A549 treated with Mapracorat at 1 μM for 4 hours (cell line): ENCODE data around the gene TKFC. TPM values are rescaled to one million over a fixed set of nuclear protein-coding genes. Genes with fewer than 3 reads are reported as not detected.

Source experiments
- total RNA-seq: library from RNA; stranded (reverse); fragments of 200-300 nt; extraction: Qiagen RNA extraction; gene quantifications from 5 replicates; pipeline ENCODE4 v1.2.3, GENCODE V29; 2022

Gene TKFC
- 43.9 to 74.0 TPM (median 70.7 TPM) in 5 replicates for total RNA-seq

GRCh38 chr11:61332797-61333549 lies at the start of gene TKFC, which contains the start of gene DDB1:
Gene TKFC (plus strand): TSS chr11:61333228. CDS start chr11:61334729, 1,501 bp downstream.
Gene DDB1 (minus strand): TSS chr11:61333105. CDS start chr11:61332968, 137 bp downstream.

GRCh38 chr11:61294717-61295595 lies 38.1 kb upstream of the TKFC start, which contains the start of gene VWCE:
Gene VWCE (minus strand): TSS chr11:61295316. CDS start chr11:61295037, 279 bp downstream.

DNA sequence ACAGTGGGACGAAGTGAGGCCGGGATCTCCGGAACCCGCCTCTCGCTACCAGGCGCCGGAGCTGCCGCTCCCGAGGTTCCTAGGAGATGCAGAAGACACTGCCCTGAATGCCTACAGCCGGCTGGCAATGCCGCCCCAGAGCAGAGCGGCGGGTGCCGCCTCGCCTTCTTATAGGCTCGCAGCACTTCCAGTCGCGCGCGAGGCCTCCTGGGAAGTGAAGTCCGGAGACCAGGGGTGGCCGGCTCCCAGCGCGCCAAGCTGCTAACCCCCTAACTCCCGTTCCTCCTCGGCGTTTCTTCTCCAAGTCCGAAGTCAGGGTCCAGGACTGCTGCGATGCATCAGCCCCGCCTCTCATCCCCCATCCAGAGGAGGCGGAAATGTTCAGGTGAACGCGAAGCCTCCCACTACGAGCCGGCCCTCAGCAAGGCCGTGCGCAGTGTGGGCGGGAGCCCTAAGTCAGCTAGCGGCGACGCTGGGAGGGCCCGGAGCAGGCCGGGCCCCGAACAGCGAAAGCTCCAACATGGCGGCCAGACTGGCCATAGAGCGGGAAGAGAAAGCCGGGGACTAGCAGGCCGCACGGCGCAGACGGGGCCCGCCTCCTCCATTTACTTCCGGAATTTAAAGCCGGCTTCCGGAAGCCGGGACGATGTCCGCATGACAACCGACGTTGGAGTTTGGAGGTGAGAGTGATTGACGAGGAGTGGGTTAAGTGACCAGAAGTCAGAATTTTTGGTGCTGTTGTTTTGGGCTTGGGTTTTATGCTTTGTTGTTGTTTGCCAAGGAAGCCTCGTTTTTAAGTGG lies 28.9 kb downstream of the TKFC start, which contains the start of the genes CYB561A3 and TMEM138:
Gene CYB561A3, minus strand, starts transcription at position 142 of the 801 bp plus-strand sequence. CDS start 5,169 bp downstream, outside the sequence.
Gene TMEM138, plus strand, starts transcription at position 634 of the 801 bp plus-strand sequence. CDS start 2,017 bp downstream, outside the sequence.

Other genes with a start within 250 kb of the TKFC start
- gene CD5, start 230.7 kb upstream of the TKFC start, total RNA-seq = not detected in 5 replicates
- gene VPS37C, start 171.8 kb upstream of the TKFC start, total RNA-seq = 15.6 to 17.5 TPM (median 17.0 TPM) in 5 replicates
- not detected in 5 replicates for gene PGA3, start 129.7 kb upstream of the TKFC start, total RNA-seq
- 0.12 TPM in 1 of 5 replicates, not detected in the others for gene PGA4, start 110.9 kb upstream of the TKFC start, total RNA-seq
- not detected in 5 replicates for gene PGA5, start 92.1 kb upstream of the TKFC start, total RNA-seq
- 0.56 to 1.0 TPM (median 0.69 TPM) in 5 replicates for gene VWCE, start 37.9 kb upstream of the TKFC start, total RNA-seq
- 159 to 173 TPM (median 164 TPM) in 5 replicates for gene DDB1, start 123 bp upstream of the TKFC start, total RNA-seq
- 34.3 to 46.4 TPM (median 45.0 TPM) in 5 replicates for gene CYB561A3, start 28.7 kb downstream of the TKFC start, total RNA-seq
- gene TMEM138, start 29.1 kb downstream of the TKFC start, total RNA-seq = 87.0 to 115 TPM (median 93.5 TPM) in 5 replicates
- gene TMEM216, start 59.4 kb downstream of the TKFC start, total RNA-seq = 15.3 to 17.8 TPM (median 16.8 TPM) in 5 replicates
- gene CPSF7, start 96.7 kb downstream of the TKFC start, total RNA-seq = 68.6 to 73.2 TPM (median 71.1 TPM) in 5 replicates
- gene SDHAF2, start 96.9 kb downstream of the TKFC start, total RNA-seq = 39.6 to 48.6 TPM (median 46.9 TPM) in 5 replicates
- gene LRRC10B, start 175.5 kb downstream of the TKFC start, total RNA-seq = 0.15 to 0.31 TPM (median 0.19 TPM) in 4 of 5 replicates, not detected in the other
- gene SYT7, start 247.8 kb downstream of the TKFC start, total RNA-seq = 0.84 to 1.3 TPM (median 1.2 TPM) in 5 replicates